ENCODE results near the gene KIF11.
"Not testable (repeated sequence)": the region's sequence is repeated elsewhere in the genome, so short reads cannot be mapped to it uniquely, and the experiment has no call there.

KIF11 gene

GRCh38 chr10:92559046-92559445 is 33.9 kb upstream of the KIF11 start:
- no peak for TF ChIP-seq CTCF (conservative IDR thresholded peaks at IDR 0.05)

GRCh38 chr10:92562424-92562823 is 30.5 kb upstream of the KIF11 start:
- no peak for TF ChIP-seq CTCF (conservative IDR thresholded peaks at IDR 0.05)

More at GRCh38 chr10:92559046-92559445, 33.9 kb upstream of the KIF11 start:
- H3K27ac ChIP-seq, result no peak overlapping the region

GRCh38 chr10:92567952-92568600 is 24.9 kb upstream of the KIF11 start:
- TF ChIP-seq CTCF (conservative IDR thresholded peaks at IDR 0.05), result no peak
- H3K27ac ChIP-seq, result no peak overlapping the region

More at GRCh38 chr10:92562424-92562823, 30.5 kb upstream of the KIF11 start:
- H3K27ac ChIP-seq, result no peak overlapping the region

- H3K27ac ChIP-seq, result no peak overlapping the region
- TF ChIP-seq CTCF (conservative IDR thresholded peaks at IDR 0.05), result no peak
These were observed 23.9 kb upstream of the KIF11 start for GRCh38 chr10:92569071-92569470.

- not testable (repeated sequence) for H3K27ac ChIP-seq
These were observed 23.3 kb upstream of the KIF11 start for GRCh38 chr10:92569663-92570062.

GRCh38 chr10:92571649-92572048 is 21.3 kb upstream of the KIF11 start:
- no peak for TF ChIP-seq CTCF (conservative IDR thresholded peaks at IDR 0.05)
- no peak overlapping the region for H3K27ac ChIP-seq

- peak overlapping the region; percentile 96 for H3K27ac ChIP-seq
- TF ChIP-seq CTCF (conservative IDR thresholded peaks at IDR 0.05), result no peak
These were observed 20.4 kb upstream of the KIF11 start for GRCh38 chr10:92572362-92573090.
